Hematopoietic multipotent progenitor cell treated with erythropoietin and hydrocortisone succinate and interleukin-3 and kit ligand, for 15 days (in vitro differentiated cells): ENCODE results near the gene MAP4K1.

Experiments
- DNase-seq: peaks from one replicate; pipeline ENCODE4 v3.0.0-alpha.2; 2015; ENCODE audit warnings: low spot score

The MAP4K1 gene

DNA sequence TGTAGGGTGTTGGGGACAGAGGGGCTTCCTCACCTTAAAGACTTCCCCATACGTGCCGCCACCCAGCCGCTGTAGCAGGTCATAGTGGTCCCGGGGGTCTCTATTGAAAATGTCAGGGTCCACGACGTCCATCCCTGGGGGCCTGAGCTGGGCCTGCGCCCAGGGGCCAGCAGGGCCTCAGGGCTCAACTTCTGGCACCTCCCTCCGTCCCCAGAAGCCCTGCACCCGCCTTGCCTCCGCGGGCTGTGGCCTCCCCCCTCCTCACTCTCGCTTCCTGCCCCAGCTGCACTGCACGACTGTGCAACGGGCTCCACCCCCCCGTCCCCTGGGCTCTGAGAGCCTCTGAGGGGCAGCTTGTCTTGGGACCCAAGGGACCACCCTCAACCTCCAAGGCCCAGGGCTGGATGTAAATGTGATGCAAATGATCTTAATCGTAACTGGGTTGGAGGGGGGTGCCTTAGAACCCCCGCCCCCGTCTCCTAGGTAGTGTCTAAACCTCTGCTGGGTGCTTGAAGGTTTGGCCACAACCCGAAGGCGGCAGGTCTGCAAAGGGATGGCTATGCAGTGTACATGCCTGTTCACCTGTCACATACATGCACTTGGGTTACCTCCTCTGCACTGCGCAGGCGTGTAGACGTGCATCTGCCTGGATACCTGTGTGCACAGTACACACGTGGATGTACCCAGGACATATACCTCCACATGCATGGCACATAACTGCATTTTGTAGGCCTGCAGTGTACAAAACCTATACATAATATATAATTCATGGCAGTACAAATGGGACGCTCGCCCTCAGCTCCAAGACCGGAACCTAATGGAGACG lies at the start of gene MAP4K1:
Gene MAP4K1, minus strand, starts transcription at position 190 of the 826 bp plus-strand sequence. Its CDS starts 58 bp downstream, at position 132.
- peak; percentile 12 for DNase-seq

DNA sequence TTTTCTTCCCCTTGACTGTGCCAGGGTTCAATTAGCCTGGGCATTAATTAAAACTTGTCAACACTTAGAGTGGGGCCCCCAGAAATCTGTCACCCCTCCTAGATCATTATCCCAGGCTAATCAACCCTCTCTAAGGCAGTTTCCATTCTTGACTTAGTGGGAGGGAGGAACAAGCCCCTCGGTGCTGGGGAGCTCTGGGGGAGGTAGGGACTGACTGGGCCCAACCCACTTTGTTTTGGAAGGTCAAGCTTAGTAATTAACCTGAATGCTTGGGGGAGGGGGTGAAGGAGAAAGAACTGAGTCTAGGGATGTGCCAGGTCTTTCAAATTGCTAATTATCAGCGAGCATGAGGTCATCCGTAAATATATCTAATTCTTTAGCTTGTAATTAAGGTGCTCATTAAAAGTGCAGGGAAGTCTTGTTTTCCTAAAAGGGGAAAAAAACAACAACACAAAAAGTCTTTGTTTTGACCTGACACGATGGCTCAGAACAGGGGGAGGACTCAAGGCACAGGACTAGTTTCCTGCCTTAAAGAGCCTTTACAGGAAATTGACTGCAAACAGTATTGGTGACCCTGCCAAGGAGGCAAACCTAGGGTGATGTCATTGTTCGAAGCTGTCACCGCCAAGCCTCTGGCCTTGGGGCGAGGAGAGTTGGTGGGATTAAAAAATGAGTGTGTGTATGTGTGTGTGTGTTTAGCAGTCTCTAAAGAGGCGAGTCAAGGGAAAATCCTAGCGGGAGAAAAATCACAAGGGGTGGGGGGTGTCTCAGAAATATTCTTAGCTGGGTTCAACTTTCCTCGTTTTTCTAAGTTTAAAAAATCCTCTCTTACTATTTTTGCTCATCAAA lies 49.1 kb upstream of the MAP4K1 start:
- DNase-seq = peak; percentile 45

DNA sequence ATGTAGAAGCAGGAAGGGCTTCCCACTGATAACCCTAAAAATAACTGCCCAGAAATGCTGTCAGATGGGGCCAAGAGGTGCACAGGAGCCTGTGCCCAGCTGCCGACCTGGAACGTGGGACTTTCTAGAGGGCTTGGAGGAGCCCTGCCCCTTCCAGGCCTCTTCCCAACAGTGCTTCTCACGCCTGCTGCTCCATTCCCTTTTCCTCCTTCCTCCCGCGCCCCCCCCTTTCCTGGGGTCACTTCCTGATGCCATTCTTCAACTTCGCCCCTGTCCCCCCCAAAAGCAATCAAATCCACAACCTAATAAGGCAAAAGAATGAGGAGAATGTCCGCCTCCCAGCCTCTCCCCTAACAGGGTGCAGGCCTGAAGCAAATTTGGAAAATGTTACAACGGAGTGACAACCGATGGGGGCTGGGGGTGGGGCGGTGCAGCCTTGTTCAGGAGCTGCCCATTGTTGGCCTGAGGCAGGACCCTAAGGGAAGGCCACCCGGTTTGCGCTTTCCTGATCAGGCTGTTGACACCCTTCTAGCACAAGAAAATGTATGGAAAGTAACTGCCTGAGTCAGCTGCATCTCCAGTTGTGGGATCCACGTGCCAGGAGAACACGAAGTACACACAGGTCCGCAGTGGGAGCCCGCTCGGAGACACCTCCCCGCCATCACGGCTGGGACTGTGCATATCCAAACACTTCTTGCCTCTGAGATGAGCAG lies 48.4 kb upstream of the MAP4K1 start:
- no peak for DNase-seq

DNA sequence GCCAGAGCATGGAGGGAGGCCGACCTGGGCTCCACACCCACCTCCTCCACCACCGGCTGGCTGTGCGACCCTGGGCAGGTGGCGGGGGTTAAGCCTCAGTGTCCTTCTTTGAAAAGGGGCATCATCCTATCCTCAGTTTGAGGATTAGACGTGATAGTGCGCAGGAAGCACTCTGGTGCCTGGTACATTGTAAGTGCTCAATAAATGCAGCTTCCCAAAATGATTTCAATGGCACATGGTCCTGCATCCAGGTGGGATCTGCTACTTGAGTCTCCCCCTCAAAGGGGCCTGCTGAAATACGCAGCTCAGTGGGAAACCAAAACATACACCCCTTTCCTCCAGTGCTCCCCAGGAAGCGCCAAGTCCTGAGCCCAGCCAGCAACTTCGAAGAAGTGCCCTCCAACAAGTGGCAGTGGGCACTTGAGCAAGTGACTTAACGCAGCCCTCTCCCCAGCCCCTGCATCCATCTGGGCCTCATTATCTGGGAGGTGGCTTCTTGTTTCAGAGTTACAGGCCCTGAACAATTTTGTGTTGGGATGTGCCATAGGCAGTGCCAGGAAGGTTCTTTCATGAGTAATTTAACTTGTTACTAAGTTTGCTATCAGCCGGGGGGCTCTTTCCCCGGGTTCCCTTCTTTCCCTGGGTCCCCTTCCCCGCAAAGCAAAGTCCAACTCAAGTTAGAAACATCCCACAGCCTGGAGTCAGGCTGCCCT lies 47.6 kb upstream of the MAP4K1 start:
- no peak for DNase-seq

DNA sequence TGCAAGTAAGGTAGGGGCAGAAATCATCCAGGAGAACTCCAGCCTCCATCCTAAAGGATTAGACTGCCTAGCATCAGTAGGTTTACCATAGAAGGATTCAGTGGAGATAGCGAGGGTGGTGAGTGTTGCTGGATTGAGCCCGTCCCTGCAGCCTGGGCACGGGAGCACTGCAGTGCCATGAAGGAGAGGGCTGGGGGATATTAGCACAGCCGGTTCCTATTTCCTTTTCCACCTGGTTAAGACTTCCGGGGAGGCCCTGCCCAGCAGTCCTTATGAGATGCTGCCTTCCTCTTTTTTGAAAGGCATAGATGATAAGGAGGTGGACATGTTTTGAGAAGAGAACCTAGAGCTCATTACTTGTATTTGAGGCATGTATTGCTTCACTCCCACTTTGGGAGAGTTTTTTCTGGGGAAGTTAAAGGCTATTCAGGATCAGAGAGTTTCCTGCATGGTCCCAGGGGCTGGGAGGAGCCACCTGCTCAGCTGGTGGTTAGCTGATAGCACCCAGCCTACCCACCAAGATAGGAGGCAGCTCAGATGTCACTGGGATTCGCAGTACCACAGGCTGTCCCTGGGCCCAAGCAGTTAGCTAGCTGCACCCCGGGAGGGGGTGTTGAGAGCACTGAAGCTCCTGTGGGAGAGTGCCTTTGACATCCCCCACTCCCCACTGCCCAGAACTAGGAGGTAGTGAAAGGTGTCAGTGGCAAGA lies 46.9 kb upstream of the MAP4K1 start:
- DNase-seq = peak; percentile 74

DNA sequence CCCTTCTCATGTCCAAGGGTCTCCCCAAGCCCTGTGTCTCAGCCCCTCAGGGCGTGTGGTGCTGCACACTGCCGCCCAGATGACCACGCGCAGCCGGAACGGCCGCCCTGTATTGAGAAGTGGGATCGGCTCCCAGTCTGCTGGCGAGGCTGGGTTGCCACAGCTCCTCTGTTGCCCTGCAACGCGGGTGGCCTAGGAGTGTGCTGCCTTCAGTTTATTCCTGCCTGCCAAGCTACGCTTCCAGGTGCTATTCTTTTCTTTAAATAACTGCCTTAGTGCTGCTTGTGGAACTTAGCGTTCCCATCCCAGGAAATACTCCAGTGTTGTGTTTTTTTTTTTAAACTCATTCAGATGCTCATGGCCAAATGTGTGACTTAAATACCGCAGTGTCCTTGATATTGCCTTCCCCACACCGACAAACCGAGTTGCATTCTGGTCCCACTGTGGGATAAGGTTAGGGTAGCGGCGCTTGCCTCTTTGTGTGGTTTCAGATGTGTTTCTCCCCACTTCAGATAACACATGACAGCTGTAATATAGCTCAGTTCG lies 46.3 kb upstream of the MAP4K1 start:
- no peak for DNase-seq

DNA sequence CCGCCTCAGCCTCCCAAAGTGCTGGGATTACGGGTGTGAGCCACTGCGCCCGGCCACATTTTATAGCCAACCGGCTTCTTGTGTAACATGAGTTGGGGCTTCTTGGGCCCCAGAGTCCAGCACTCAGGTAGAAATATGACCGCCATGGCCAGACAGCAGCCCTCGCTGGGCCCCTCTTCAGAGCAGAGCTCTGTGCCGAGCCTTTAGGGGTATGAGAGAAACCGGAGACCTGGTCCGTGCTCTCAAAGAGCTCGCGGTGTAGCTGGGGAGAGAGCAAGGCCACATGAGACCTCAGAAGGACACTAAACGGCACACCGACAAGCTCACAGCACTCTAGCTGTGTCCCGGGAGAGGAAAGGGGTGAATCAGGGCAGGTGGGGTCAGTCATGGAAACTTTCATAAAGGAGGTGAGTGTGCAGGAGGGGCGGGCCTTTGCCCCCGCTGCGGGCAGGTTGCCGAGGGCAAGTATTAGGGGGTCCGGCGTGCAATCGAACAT lies 45.5 kb upstream of the MAP4K1 start:
- no peak for DNase-seq

DNA sequence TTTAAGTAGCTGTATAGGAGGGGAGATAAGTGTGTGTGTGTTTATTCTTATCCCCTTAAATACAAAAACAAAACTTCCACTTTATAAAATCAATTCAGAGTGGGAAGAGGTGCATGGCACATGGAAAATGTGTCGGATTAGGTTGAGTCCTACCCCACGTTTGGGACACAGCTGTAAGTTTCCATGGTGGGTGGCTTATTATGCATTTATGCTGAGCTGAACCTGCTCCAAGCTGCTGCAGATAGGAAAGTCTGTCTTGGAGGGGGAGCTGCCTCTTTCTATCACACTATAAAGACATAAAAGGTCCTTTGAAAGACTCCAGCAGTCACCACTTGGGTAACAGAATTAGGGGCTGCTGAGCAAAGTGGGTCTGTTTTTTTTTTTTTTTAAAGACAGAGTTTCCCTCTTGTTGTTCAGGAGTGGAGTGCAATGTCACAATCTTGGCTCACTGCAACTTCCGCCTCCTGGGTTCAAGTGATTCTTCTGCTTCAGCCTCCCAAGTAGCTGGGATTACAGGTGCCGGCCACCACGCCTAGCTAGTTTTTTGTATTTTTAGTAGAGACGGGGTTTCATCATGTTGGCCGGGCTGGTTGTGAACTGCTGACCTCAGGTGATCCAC lies 44.9 kb upstream of the MAP4K1 start:
- DNase-seq = no peak

DNA sequence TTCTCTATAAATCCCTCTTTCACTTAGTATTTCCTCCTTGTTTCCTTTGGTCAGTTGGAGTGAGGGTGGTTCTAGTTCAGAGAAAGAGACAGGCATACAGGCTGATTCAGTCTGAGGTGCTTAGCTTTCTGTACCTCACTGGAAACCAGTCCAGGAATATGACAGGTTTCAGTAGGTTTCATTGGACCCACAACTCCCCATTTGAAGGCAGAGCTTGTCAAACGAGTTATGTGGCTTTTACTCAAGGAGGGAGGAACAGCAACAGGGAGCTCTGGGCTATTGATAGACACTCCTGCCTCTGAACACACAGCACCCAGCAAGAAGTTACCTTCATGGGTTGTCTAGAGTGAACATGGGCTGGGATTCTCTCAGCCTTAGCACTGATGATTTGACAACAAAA lies 44.2 kb upstream of the MAP4K1 start:
- DNase-seq = no peak

DNA sequence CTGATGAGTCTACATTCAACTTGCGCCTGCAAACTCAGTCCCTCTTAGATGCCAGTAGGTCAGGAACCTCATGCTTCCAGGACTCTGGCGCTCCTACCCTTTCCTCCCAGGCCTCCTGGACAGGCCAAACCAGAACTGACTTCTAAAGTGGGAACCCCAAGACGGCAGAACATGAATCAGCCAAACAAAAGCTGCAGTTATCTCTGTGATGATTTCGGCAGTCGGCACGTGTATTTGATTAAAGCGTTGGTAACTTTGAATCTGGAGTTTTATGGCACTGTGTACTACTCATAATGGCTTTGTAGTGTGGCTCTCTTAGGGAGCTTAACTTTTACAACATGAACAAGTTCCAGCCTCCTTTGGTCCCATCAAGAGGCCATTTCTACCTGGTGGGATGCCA lies 43.4 kb upstream of the MAP4K1 start:
- no peak for DNase-seq

DNA sequence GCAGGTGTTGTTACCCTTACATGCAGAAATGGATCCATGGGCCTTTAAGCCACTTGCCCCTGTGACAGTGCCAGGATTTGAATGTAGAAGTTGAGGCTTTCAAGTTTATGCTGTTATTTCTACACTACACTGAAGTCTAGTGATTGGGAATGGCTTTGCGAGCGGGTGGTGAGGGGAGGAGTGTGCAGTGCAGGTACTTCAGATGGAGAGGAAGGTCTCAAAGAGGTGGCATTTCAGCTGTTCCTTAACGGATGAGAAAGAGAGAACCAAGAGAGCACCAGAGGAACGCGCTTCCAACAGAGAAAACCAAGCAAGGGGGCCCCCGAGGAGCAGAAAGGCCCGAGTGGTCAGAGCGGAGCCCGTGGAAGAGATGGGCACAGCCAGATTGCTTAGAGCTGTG lies 43.0 kb upstream of the MAP4K1 start:
- DNase-seq = no peak

DNA sequence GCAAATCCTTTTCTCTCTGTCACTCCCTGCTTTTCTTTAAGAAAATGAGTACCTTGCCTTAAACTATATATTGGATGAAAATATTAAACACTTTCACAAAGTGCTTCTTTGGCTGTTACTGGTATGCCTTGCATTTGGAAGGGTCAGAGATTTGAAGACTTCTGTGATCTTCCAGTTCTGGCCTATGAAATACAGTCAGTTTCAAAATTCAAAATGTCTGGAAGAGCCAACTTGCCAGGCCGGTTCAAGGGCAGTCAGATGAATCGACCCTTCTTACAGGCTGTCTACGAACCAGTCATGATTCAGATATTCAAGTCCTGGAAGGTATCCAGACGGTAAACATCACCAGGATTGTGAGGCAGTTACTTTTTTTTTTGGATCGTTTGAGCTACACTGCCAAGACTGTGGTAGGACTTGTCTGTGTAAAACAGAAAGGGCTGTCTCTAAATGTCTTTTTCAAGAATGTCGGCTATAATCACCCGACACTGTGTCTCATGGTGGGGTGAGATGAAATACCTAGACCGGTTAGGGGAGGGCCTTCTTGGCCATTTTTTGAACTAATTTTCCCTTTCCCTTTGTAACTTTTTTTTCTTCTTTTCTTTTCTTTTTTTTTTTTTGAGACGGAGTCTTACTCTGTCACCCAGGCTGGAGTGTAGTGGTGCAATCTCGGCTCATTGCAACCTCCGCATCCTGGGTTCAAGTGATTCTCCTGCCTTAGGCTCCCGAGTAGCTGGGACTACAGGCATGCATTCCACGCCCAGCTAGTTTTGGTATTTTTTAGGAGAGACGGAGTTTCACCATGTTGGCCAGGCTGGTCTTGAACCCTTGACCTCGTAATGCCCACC lies 40.9 kb upstream of the MAP4K1 start:
- DNase-seq = peak; percentile 50

DNA sequence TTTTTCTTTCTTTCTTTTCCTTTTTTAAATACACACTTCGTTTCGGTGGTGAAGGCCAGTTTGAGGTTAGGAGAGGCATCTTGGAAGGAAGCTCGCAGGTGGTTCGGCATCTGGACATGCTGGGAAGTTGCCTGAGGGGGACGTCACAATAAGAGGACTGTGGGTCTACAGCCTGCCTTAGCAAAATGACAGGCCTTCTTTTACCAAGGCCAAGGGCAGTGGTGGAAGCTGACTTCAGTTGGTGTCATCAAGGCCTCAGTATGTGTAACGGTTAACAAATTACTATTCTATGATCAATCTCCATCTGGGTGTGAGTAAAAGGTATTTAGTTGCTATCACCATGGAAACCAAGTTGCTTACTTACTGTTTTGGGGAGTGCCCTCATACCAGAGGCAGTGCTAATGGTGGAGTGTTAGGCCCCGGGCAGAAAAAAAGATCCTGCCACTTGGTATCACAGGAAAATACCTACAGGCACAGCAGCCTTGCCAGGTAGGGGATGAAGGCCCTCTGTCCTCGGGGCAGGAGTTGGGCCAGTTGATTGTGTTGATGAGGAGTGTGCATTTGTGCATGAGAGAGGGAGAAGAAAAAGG lies 40.0 kb upstream of the MAP4K1 start:
- DNase-seq = no peak

DNA sequence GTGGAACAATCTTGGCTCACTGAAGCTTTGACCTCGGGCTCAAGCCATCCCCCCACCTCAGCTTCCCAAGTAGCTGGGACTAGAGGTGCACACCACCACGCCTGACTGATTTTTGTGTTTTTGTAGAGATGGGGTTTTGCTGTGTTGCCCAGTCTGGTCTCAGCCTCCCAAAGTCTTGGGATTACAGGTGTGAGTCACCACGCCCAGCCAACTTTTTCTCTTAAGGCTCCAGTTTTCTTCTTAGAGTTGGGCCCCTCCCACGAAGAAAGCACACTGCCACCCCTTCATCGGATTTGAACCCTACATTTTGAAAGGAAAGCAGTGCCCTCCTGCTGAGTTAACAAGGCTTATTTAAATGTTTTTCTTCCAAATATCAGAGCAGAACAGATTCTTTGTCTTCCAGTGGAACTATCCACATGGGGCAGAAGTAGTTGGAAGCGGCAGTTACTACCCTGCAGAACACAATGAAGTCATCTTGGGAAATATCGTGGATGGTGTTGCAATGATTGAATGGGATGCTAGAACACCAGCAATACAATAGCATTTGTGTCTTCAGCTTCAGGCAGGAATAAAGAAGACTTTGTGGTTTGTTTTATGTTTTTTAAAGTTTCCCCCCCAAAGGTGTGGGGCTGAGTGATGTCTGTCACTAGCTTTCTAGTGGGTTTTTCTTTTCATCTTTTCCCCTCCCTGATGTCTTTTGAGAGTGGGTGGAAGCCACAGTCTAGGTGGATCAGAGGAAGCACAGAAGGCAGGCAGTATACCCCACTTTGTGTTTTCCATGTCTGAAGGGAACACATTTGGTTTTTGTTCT lies 38.6 kb upstream of the MAP4K1 start:
- DNase-seq = no peak

DNA sequence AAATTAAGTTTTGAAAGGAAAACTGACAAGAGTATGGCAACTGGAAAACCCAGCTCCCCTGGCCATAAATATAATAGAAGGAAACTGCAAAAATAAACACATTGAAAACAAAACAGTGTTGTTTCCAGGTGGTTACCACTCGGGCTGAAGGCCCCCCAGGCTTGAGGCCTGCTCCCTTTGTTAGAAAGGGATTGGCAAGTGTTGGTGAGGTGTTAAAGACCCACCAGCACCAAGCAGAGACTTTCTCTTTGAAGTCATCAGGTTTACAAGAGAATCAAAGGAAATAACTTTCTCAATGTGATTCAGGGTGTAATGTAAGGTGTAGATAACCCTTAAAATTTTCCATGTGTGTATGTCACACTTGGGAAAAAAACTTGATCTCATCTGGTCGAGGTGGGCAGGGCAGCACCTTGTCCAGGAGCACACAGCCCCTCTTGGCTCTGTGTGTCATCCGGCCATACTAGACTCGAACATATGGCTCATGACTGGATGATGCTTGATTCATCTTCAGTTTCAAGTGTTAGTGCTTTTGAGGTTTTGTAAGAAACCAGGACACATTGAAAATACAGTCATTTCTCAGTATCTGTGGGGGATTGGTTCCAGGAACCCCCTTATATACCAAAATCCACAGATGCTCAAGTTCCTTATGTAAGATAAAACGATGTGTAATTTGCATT lies 37.5 kb upstream of the MAP4K1 start:
- DNase-seq = no peak

DNA sequence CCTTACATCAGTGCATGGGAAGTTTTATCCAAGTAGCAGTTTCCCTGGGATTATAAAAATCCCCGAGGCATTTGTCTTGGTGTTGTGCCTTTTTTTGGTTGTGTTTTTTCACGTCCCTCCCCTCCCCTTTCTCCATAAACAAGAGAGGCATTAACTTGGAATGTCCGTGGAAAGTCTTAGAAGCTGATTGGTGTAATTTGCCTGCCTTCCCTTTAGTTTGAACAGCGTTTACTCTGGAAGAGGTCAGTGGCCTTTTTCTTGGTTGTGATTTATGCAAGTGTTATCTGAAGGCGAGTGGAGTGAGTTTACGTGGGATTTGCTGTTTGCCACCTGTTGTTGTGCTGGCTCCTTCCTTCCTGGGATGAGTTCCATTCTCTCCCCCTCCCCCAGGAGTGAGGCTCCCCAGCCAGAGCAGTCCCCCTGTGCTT lies 36.9 kb upstream of the MAP4K1 start:
- DNase-seq = no peak

DNA sequence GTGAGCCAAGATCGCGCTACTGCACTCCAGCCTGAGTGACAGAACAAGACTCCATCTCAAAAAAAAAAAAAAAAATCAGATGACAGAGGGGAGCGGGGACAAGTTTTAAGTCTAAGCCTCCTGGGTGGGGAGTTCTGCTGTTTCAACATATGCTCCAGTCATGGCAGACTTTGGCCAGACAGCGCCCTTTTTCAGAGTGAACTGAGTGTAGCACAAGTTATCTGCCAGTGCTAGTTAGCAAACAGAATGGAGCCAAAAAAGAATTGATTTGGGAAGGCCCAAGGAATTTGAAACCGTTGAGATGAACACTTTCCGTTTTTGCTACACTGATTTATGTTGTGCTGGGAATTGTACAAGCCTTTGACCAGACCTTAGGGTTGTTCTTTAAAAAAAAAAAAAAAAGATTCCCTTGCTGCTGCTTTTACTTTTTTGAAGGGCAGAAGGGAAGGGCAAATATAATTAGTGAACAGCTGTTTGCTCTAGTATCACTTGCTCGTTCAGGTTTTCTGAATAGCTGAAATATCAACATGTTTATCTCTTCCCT lies 35.3 kb upstream of the MAP4K1 start:
- DNase-seq = no peak
